Measurements from ENCODE around the gene DHDH.

GRCh38 chr19:48899781-48900476, 33.6 kb upstream of the DHDH start, which contains the start of gene NUCB1:
- TF ChIP-seq CTCF (conservative IDR thresholded peaks at IDR 0.05; ENCODE audit: low read depth in 2 of 2) (peak in 1 of 2 experiments; percentile 35; a peak in 2 of 4 replicates), POLR2AphosphoS5 (IDR thresholded peaks at IDR 0.05; ENCODE audit: low read depth) (peak; percentile 86), ZNF462 (CRISPR knock-in tag; IDR thresholded peaks at IDR 0.05) (no peak), EZH2 (IDR thresholded peaks at IDR 0.05; ENCODE audit: low read depth, unreplicated experiment) (no peak), ETS1 (IDR thresholded peaks at IDR 0.05) (peak; percentile 97), EZH2phosphoT487 (IDR thresholded peaks at IDR 0.05; ENCODE audit: unreplicated experiment) (no peak), REST (IDR thresholded peaks at IDR 0.05; ENCODE audit: unreplicated experiment) (no peak), STAT1 (IDR thresholded peaks at IDR 0.05; ENCODE audit: unreplicated experiment) (no peak), ZNF331 (CRISPR knock-in tag; IDR thresholded peaks at IDR 0.05; ENCODE audit: low read depth) (no peak), ZNF114 (CRISPR knock-in tag; IDR thresholded peaks at IDR 0.05) (no peak)

Data from GM23338 (cell line).